GM18499 (cell line): ENCODE data around the gene VPS13D.
"Not testable (repeated sequence)": the region's sequence is repeated elsewhere in the genome, so short reads cannot be mapped to it uniquely, and the experiment has no call there.

Experiments
- ATAC-seq: cut with Tn5 transposase; IDR thresholded peaks from one replicate; pipeline ENCODE4 v1.9.1; 2021; ENCODE audit warnings: moderate number of reproducible peaks; ENCODE audit not compliant: insufficient read depth, unreplicated experiment

The VPS13D gene

GRCh38 chr1:12197483-12197880 lies 32.3 kb upstream of the VPS13D start:
- no peak for ATAC-seq

GRCh38 chr1:12200208-12200607 lies 29.6 kb upstream of the VPS13D start:
- ATAC-seq = no peak

- no peak for ATAC-seq
Measured at GRCh38 chr1:12201352-12202189, 28.3 kb upstream of the VPS13D start.

DNA sequence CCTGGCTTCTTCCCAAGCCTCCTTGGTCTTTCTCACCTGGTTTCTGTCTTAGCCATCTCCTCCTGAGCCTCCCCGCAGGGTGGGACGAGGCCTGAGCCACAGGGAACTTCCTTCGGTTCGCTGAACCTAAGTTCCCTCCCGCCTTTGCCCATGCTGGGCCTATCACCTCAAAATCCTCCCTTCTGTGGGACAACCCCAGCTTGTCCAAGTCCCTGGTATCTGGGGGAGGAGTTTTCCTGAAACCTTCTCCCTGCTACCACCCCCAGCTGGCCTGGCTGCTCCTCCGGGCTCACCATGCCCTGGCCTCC lies 27.7 kb upstream of the VPS13D start:
- ATAC-seq = no peak

- ATAC-seq = no peak
Measured at GRCh38 chr1:12202577-12202976, 27.3 kb upstream of the VPS13D start.

DNA sequence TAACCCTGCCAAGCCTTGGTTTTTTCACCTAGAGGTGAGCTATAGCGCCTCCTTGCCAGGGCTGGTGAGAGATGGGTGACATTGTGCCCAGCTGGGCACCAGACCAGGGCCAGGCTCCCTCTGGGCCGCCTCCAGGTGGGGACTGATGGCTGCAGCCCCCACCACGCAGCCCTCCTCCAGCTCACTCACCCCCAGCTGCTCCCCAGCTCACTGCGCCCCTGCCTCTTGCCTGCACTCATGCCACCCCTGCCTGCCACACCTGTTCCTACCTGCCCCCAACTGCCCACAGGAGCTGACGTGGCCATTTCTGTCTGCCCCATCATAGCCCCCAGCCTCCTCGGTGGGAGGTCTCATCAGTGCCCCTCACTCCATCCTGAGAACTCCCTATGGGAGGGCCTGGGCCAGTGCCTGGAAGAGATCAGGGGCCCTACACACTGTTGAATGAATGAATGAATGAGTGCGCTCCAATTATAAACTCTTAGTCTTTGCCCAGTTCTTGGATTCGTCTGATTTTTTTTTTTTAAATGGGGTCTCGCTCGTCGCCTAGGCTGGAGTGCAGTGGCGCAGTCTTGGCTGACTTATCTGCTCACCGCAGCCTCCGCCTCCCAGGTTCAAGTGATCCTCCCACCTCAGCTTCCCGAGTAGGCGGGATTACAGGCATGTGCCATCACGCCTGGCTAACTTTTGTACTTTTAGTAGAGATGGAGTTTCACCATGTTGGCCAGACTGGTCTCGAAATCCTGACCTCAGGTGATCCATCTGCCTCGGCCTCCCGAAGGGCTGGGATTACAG lies 26.4 kb upstream of the VPS13D start:
- ATAC-seq = no peak

DNA sequence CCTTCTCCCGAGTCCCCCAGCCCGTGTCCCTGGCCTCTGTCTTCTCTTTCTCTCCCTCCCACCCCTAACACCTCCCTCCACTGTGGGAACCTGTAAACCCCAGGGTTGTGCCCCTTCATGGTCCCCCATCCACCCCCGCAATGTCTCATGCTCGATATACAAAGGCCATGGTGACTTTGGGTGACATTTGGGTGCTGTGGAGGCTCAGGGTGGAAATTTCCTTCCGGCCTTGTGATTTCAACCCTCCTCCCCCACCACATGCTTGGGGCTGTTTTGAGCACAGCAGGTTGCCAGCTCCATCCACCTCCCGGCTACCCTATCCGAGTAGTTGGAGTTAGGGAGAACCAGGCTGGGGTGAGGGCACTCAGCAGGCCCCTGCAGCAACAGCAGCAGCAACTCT lies 25.7 kb upstream of the VPS13D start:
- ATAC-seq = no peak

GRCh38 chr1:12204754-12205658 lies 24.8 kb upstream of the VPS13D start:
- no peak for ATAC-seq

DNA sequence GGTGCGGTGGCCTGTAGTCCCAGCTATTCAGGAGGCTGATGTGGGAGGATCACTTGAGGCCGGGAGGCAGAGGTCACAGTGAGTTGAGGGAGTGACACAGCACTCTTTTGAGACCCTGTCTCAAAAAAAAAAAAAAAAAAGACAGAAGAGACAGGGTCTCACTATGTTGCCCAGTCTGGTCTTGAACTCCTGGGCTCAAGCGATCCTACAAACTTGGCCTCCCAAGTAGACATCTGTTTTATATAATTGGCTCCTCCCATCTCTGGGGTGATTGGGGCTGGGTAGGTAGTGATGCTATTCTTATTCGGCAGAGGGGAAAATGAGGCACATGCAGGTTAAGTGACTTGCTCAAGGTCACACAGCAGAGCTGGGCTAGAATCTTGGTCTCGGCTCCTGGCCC lies 23.6 kb upstream of the VPS13D start:
- no peak for ATAC-seq

DNA sequence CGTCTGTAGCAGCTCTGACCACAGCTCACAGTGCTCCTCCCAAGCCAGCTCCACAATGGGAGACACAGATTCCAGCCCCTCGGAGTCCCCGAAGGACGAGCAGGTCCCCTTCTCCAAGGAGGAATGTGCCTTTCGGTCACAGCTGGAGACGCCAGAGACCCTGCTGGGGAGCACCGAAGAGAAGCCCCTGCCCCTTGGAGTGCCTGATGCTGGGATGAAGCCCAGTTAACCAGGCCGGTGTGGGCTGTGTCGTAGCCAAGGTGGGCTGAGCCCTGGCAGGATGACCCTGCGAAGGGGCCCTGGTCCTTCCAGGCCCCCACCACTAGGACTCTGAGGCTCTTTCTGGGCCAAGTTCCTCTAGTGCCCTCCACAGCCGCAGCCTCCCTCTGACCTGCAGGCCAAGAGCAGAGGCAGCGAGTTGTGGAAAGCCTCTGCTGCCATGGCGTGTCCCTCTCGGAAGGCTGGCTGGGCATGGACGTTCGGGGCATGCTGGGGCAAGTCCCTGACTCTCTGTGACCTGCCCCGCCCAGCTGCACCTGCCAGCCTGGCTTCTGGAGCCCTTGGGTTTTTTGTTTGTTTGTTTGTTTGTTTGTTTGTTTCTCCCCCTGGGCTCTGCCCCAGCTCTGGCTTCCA lies 22.9 kb upstream of the VPS13D start:
- no peak for ATAC-seq

DNA sequence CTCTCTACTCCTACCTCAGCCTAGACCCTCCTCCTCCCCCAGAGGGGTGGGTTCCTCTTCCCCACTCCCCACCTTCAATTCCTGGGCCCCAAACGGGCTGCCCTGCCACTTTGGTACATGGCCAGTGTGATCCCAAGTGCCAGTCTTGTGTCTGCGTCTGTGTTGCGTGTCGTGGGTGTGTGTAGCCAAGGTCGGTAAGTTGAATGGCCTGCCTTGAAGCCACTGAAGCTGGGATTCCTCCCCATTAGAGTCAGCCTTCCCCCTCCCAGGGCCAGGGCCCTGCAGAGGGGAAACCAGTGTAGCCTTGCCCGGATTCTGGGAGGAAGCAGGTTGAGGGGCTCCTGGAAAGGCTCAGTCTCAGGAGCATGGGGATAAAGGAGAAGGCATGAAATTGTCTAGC lies 21.6 kb upstream of the VPS13D start:
- no peak for ATAC-seq

- no peak for ATAC-seq
Measured at GRCh38 chr1:12208764-12209494, 20.9 kb upstream of the VPS13D start.

DNA sequence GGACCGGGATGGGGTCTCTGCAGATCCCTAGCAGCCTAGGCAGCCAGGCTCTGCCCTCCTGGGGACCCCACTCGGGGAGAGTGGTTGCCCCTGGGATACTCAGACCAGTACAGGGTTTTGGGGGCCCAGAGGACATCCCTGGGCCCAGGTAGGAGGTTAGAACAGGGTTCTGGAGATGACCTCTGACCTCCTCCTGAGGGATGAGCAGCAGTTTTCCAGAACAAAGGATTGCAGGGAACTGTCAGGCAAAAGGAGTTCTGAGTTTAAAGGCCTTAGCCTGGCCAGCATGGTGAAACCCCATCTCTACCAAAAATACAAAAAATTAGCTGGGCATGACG lies 20.4 kb upstream of the VPS13D start:
- no peak for ATAC-seq

- ATAC-seq = no peak
Measured at GRCh38 chr1:12215118-12215961, 14.5 kb upstream of the VPS13D start.

- no peak for ATAC-seq
Measured at GRCh38 chr1:12219800-12220199, 10.0 kb upstream of the VPS13D start.

DNA sequence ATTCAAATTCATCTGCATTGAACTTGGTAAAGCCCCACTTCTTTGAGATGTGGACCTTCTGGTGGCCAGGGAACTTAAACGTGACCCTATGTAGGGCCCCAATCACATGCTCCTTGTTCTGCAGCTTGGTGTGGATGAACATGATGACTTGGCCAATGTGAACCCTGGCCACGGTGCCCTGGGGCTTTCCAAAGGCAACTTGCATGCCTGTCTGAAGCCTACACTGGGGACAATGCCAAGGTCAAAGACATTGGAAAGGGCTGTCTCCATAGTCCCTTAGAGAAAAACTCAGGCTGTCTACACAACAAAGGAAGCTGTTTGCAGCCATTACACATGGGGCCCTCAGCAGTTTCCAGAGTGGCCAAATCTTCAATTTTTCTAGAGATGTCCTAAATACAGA lies 8.9 kb upstream of the VPS13D start:
- ATAC-seq = no peak

DNA sequence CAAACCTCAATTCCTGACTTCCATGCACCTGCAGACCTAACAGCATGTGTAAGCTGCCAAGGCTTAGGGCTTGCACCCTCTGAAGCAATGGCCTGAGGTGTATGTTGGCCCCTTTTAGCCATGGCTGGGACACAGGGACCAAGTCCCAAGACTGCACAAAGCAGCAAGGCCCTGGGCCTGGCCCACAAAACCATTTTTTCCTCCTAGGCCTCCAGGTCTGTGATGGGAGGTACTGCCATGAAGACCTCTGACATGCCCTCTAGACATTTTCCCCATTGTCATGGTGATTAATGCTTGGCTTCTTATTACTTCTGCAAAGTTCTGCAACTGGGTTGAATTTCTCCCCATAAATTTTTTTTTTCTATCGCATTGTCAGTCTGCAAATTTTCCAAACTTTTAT lies 7.1 kb upstream of the VPS13D start:
- not testable (repeated sequence) for ATAC-seq

GRCh38 chr1:12224092-12224491 lies 5.7 kb upstream of the VPS13D start:
- not testable (repeated sequence) for ATAC-seq

DNA sequence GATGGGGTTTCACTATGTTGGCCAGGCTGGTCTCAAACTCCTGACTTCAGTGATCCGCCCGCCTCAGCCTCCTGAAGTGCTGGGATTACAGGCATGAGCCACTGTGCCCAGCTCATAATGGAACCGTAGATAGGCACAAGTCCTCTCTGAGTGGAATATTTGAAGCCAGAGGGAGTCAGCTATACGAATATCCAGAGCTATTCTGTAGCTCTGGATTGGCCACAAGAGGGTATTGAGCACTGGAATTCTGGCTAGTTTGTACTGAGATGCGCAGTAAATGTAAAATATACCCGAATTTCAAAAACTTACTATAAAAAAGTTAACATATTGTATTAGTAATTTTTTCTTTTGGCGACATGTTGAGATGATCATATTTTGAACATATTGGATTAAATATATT lies 851 bp upstream of the VPS13D start:
- no peak for ATAC-seq
